Activated CD4-positive, alpha-beta T cell treated with anti-CD3 and anti-CD28 coated beads, Interleukin-2, amount 50 U/mL, for 4 hours (primary cell): ENCODE results near the gene CEP112.

ENCODE experiments used
- DNase-seq, 2 experiments: peaks; one replicate each; pipeline ENCODE4 v3.0.0-alpha.2; 2020

CEP112 gene

DNA sequence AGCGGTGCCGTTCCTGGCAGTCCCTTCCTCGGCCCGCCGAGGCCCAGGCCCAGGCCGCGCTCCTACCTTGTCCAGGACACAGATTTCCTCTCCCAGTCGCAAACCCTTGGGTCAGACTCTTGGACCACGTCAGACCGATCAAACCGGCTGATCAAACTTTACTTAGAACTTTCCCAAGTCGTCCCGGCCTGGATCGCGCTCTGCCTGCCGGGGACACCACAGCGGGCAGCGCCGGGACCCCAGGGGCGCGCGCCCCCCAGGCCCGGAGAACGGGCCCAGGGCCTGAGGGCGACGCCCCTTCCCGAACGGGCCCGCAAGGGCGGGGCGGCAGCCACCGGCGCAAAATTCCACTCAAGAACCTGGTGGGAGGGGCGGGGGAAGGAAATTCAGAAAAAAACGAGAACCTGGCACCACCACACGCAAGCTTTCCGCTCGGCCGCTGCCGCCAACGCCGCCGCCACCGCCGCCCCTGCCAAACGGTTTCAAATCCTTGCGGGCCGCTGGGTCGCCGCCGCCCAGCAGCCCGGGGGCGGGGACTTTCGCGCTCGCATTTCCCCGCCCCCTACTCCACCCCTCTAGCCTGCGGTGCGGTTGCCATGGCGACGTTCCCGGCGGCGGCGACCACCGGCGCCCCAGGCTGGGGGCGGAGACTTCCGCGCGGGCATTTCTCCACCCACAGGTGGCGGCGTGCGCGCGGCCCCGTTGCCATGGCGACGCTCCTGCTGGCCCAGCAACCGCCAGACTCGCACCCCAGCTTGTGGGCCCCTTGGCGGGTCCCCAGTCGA, at the start of gene CEP112:
Gene CEP112 (minus strand): TSS at position 541 of the 785 bp plus-strand sequence.
- DNase-seq = peak; percentile 79 to 85

DNA sequence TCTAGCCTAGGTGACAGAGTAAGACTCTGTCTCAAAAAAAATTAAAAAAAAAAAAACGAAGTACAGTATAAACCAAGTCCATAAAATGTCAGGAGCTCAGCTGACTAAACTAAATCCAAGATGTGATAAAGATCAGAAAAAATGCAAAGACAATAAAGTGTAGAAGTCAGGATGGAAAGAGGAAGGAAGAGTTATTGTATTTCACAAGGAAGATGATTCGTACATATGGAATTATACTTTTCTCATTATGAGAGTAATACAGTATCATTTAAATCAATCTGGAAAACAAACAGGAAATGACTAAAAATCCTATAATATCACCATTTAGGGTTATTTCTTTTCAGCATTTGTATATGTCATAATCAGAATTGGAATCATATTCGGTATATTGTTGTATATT, 48.7 kb upstream of the CEP112 start:
- no peak for DNase-seq

DNA sequence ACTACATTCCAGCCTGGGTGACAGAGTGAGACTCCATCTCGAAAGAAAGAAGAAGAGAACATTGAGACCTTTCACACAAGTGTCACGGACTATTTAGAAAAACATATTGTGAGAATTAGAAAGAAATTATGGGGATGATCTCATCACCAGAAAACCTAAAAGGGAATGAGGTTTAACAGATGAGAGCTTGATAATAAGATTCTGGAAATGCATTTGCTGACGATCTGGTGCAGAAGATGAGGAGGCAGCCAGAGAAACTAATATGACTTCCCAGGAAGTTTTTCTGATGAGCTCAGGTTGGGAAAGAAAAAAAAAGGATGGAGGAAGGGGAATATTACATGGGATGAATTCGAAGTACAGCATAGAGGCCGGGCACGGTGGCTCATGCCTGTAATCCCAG, 48.1 kb upstream of the CEP112 start:
- no peak for DNase-seq

DNA sequence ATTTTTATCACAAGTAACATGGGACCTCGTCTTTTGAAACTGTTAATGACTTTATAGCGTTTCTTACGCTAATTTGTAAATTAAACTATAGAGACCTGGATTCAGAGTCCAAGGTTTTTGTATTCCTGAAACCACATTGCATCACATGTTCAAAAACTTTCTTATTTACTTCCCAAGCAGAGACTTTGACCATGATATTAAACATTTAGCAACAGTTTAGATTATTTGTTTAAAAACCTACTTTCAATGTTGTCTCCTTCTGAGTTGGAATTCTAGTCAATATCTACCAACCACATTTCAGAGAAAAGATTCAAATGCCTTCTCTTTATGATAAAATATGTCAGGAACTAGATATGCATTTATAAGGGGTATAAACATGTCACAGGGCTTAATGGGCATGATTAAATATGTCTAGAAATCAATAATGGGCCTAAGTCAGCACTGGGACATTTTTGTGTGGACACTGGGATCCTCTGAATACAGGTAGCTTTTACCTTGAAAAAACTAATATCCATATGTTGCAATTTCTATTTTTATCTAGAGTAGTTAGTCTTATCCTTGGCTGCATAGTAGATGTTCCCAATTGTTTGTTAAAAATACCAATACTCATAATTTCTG, 43.6 kb upstream of the CEP112 start:
- DNase-seq = no peak

DNA sequence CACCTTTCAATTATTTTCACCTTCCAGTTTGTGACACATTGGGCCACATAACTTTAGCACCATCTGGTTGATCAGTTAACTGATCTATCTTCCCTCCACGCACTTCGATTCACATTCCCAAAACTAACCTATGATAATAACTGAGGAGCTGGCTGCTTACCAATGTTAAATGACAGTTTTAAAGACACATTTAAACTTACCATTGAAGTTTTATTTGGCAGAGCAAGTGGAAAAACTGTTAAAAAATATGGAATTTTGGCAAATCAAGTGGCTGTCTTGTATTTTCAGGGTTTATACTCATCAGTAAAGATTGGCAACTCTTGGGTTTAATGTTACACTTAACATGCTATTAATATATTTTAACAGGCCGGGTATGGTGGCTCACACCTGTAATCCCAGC, 42.7 kb upstream of the CEP112 start:
- no peak for DNase-seq

DNA sequence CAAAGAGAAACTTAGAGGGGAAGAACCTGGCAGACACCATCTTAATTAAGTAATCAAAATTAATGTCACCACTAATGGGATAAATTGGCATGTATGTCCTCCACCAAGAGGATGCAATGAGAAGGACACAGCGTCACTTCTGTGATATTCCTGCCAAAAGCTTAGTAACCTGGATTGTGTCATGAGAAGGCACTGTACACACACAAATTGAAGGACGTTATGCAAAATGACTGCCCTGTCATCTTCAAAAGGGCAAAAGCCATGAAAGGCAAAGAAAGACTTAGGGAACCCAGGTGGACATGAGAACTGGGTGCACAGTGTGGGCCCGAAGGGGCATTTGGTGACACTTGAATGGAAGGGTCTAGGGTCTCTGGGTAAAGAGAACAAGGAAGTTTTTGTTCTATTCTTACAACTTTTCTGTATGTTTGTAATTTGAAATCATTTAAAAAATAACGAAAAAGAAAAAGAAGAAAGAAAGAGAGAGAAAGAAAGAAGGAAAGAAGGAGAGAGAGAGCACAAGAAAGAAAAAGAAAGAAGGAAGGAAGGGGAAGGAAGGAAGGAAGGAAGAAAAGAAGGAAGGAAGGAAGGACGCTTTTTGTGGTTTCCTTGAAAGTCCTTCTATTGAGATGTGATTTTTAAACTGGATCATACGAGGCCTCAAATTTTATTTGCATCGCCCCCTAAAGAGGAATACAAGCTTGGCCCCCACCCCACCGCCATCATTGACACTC, 41.3 kb upstream of the CEP112 start:
- DNase-seq = no peak

DNA sequence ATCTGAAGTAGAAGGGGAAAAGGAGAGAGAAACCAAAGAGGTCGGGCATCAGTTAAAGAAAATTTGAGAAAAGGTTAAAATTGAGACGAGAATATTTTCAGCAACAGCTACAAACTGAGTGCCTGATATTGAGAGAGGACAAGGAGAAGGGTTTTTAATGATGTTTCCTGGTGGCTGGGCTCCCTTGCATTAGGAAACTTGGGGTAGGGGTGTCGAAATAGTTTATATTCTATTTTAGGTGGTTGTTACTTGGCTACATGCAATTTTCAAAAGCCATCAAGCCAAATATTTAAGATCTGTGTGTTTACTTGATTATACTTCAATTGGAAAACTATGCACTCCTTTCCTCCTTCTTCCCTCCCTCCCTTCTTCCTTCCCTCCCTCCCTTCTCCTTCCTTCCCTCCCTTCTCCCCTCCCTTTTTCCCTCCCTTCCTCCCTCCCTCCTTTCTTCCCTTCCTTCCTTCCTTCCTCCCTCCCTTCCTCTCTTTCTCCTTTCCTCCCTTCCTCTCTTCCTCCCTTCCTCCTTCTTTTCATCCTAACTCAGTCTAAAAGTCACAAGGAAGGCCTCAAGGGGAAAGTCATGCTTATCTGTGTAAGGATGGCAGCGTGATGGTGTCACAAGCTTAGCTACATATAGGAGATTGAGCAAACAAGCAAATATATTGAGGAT, 39.1 kb upstream of the CEP112 start:
- DNase-seq = no peak

DNA sequence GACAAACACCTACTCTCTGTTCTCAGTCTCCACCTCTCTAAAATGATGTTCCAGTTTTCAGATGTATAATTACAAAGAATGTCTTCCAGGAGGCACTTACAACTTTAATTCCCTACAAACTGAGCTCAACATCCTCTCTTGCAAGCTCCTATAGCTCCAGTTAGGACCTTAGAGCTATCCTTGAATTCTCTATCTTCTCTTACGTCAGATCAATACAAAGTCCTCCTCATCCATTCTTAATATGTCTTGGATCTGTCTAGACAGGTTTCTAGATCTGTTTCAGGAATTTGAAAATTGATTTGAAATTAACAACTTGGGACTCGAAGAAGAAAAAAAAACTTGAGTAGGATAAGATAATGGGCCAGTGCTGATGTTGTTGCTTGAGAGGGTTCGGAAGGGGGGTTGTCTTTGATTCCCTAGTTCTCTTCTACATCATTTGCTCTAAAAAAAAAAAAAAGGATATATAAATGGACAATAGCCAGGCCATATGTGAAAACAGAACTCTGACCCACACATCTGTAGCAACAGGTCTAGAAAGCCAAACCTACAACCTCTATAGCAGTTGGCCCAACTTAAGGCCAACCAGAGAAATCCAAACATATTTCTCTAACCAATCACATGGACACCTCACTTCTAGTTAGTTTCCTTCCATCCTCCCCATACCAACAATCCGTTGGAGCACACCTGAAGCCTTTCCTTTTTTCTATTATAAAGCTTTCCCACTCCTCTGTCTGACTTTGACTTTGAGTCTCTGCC, 38.0 kb upstream of the CEP112 start:
- DNase-seq = no peak

DNA sequence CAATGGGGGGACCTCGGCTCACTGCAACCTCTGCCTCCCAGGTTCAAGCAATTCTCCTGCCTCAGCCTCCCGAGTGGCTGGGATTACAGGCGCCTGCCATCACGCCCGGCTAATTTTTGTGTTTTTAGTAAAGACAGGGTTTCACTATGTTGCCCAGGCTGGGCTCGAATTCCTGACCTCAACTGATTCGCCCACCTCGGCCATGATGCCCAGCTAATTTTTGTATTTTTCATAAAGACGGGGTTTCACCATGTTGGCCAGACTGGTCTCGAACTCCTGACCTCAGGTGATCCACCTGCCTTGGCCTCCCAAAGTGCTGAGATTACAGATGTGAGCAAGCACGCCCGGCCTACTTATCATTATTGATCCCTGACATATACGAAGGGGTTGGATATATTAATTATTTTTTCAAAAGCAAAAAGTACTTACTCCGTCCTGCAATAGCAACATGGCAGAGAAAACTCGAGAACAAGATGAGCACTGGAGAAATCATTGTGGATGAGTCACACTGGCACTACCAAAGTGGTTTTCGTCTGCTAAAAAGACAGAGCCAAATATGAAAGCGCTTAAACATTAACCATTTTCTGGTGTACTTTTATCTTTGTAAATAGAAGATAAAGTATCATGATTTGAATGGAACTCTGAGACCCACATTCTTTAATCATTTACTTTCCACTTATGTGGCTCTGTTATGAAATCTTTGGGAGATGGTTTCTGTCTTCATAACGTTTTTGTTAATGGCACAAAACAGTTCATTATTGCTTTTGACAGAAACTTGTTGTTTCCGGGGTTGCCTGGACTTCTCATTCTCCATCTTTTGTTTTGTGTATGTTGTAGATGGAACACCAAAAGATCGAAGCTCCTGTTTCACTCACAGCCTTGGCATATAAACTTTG, 37.2 kb upstream of the CEP112 start, which contains the start of gene APOH:
Gene APOH (minus strand): TSS at position 529 of the 896 bp plus-strand sequence. CDS start 36 bp downstream, at position 493.
- DNase-seq = no peak

DNA sequence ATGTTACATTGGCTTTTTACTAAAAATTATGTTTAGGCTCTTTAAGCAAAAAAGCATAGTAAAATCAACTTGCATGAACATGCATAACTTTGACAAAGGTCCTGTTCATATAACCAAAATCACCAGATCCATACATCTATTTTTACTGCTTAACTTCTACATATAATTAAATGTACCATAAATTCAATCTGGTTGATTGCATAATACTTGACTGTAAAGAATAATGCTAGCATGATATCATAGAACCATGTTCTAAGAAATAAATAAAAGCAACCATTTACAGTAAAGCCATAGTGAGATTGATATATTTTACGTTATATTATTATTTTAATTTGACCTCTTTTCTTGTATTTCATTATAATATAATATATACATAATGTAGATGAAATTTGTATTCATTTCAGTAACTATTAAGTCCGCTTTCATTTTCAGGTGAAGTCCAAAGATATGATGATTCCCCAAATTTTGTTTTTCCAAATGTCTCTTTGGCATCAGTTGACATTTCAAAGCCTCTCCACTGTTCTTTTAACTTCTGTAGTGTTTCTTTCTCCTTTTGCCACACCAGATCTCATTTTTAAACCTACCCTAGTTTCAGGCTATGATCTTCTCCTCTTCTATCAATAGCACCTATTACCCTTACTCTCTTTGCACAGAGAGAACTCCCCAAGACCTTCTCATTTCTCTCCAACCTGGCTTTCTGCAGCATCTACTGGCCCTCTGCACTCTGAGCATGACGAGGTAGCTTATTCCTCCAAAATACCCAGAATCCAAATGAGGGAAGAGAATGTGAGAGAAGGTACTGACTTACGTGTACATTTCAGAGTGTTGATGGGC, 35.5 kb upstream of the CEP112 start:
- no peak for DNase-seq

DNA sequence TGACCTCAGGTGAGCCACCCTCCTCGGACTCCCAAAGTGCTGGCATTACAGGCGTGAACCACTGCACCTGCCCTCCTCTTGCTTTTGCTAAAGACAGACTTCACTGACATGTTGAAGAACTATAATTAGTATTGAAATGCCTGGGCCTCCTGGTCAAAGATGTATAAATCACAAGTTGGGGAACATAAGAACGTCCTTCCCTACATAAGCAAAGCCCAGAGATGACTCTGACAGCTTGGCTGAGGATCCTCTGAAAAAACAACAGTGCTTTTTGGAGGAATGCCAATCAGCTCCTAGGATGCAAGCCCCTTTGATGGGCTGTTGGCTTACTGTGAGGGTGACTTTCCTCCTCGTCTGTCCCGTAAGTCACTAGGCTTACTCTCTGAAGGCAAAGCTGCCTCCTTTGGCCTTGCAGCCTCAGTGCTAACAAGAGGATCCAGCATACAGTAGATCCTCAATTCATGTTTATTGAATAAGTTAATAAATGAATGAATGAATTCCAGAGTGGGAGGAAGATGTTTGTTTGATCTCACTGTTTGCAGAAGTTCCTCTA, 30.9 kb upstream of the CEP112 start:
- no peak for DNase-seq

DNA sequence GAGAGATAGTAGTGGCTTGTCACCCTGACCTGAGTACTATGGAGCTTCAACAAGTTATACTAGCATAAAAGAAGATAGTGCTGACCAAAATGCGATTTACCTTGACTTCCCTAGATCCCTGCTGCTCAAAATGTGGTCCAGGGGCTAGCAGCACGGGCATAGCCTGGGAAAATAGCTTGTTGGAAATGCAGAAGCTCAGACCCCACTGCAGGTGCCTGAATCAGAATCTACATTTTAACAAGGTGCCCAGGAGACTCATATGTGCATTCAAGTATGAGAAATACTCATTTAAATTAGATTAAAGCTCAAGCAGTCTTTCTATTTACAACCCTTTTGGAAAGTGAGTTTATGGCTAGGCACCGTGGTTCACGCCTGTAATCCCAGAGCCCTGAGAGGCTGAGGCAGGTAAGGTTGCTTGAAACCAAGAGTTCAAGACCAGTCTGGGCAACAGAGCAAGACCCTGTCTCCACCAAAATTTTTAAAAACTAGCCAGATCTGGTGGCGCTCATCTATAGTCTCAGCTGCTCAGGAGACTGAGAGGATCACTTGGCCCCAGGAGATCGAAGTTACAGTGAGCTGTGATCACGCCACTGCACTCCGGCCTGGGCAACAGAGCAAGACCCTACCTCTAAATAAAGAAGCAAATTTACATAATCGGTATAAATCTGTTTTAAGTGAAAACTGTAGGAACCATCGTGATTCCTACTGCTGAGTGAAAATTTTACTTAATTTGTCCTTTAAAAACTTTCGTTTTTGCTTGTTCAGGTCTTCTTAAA, 30.0 kb upstream of the CEP112 start:
- no peak for DNase-seq

DNA sequence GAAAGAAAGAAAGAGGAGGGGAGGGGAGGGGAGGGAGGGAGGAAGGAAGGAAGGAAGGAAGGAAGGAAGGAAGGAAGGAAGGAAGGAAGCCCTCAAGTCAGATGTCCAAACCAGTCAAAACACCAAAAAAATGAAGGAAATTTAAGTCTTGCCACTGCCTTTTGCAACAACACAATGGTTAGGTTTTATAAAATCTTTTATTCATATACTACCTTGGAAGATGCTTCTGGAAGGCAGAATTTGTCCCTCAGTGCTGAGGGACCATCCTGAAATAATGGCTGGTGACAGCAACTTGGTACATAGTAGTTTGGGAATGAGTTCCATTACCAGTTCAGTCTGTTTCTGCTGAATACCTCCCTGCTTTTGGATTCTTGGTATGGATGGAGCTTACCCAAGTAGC, 29.4 kb upstream of the CEP112 start:
- DNase-seq = no peak

DNA sequence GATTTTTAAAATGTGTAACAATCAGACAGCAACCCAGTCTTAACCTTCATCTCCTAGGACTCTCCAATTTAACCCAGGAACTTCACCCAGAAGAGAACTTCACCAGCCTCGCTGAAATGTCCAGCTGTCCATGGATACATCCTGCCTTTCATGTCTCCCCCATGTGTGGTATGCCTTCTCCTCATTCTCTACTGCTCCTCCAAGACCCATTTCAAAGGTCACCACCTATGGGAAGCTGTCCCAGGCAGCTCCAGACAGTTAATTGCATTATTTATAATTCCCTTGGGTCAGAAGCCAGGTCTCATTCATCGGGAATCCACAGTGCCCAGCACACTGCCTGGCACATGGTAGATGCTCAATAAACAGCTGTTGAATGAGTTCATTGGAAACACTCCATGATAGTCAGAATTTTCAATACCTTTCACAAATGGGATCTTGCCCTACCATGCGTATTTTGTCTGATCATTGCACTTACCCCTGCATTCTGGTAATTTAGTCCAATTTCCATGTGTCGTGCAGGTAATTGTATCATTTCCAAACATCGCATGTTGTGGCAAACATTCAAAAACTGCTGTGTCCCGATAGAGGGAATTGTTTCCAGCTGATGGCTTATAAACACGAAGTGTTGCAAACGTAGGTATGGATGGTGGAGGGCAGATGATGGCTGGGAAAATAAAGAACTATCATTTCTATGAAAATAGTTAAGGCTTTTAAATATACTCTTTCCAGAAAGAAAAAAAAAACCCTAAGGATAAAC, 28.3 kb upstream of the CEP112 start:
- DNase-seq = no peak

DNA sequence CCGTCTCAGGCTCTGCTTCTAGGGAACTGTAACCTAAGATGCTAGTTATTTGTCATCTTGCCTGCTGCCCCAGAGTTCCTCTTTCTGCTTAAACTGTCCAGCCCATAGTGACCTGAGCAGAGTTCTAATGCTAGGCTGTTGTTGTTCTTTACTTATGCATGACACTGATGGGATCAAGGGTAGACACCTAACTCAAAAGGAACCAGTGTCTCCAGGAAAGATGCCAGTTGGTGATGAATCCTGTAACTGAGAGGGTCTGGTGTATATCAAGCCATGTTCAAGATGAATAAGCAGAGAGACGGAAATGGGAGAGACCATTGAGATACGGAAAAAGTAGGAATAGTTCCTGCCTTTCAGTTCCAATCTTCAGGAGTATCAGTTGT, 23.6 kb upstream of the CEP112 start:
- DNase-seq = no peak

DNA sequence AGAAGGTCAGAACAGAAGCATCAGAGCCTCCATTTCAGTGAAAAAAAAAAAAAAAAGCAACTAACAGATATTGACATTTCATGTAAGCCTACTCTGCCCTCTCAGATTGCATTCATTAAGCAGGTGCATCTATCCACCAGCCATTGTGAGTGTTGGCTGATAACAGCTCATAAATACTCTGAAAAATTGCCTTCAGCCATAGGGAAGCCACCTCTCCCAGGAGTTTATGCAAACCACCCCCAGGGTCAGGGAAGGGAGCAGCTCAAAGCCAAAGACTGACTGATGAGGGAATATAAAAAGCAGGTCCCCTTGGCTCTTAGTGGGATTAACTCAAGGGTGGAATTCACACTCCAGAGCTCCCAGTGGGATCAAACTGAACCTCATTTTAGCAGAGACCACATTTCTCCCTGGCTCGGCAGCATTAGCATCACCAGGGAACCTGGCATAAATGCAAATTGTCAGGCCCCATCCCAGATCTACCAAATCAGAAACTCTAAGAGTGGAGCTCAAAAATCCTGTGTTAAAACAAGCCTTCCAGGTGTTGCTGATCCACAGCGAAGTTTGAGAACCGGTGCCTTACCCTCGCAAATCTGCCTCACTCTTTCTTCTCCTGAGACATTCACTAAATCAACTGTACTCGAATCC, 23.1 kb upstream of the CEP112 start:
- no peak for DNase-seq

DNA sequence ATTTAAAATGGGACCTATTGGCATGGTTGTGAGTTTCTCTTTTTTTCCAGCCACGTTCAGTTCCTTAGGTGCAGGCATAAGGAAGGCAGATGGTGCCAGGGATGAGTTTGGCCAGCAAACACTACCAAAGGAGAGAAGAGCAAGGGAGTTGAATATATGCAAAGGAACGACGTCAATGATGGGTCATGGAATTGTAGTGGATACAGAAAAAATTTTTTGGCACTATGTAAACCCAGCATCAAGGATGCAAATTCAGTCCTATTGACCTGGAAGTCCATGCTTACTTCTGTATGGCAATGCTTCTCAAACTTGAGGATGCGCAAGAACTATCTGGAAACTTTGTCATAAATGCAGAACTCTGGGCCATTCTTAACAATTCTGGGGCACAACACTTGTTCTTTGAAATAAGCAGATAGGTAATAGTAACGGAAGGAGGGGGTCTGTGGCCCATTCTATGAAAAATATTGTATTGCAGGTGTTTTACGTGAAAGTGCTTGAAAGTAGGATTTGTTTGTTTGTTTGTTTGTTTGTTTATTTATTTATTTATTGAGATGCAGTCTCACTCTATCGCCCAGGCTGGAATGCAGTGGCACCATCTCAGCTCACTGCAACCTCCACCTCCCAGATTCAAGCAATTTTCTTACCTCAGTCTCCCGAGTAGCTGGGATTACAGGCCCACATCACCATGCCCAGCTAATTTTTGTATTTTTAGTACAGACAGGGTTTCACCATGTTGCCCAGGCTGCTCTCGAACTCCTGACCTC, 19.3 kb upstream of the CEP112 start:
- DNase-seq = no peak
